Ovary (tissue), 3 donors: ENCODE data around the gene GIMAP8.

Experiments
- EP300 ChIP-seq: sonication (generic); formaldehyde crosslinking; IDR thresholded peaks from one replicate; pipeline ENCODE4 v1.6.1; 2017; ENCODE audit warnings: antibody characterized with exemption
- POLR2A ChIP-seq: fragments of 450-650 bp; IDR thresholded peaks from one replicate; pipeline ENCODE4 v1.6.1; 2017; ENCODE audit warnings: antibody characterized with exemption, mild to moderate bottlenecking, moderate library complexity
- TF ChIP-seq, protein P1 (sequence below), 3 donors: fragments of 450-650 bp in 2 of 3; fragments of 200-600 bp in 1 of 3; IDR thresholded peaks; one replicate each; pipeline versions ENCODE4 v1.5.1 to v1.8.0; 2016 to 2022; ENCODE audit warnings: antibody characterized with exemption in 3 of 3, mild to moderate bottlenecking in 1 of 3
- donor health status: DM: no; HTN: no; CAD: no.

DNA sequence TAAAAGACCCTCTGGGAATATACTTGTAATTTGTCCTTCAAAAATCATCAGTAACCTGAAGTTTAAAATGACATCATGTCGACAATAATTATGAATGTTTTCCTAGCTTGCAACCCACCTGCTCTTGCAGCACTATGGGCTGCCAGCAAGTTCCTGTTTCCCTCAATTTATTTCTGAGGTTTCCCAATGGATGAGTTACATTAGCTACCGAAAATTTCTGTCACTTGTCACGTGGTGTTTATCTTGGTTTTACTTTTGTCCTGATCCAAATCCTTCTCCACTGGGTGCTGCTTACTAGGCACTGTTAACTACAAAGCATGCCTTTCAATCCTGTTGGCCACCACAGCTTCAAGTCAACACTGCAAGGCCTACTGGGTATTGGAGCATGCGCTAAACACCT is 31.5 kb downstream of the GIMAP8 start:
- TF ChIP-seq, protein P1, sequence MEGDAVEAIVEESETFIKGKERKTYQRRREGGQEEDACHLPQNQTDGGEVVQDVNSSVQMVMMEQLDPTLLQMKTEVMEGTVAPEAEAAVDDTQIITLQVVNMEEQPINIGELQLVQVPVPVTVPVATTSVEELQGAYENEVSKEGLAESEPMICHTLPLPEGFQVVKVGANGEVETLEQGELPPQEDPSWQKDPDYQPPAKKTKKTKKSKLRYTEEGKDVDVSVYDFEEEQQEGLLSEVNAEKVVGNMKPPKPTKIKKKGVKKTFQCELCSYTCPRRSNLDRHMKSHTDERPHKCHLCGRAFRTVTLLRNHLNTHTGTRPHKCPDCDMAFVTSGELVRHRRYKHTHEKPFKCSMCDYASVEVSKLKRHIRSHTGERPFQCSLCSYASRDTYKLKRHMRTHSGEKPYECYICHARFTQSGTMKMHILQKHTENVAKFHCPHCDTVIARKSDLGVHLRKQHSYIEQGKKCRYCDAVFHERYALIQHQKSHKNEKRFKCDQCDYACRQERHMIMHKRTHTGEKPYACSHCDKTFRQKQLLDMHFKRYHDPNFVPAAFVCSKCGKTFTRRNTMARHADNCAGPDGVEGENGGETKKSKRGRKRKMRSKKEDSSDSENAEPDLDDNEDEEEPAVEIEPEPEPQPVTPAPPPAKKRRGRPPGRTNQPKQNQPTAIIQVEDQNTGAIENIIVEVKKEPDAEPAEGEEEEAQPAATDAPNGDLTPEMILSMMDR (IDR thresholded peaks at IDR 0.05) = no peak
- TF ChIP-seq POLR2A (no peak), EP300 (no peak)
